Uterus (tissue), 4 donors: ENCODE results near the gene ENPP4. TPM values are rescaled to one million over a fixed set of nuclear protein-coding genes. Genes with fewer than 3 reads are reported as not detected.

Experiments used
- DNase-seq, 2 donors: peaks; one replicate each; pipeline ENCODE4 v3.0.0-alpha.2; 2019 to 2020
- H3K27ac ChIP-seq, 2 donors: fragments of 200-600 bp; sonication (generic); 1 replicate in 1 of 2; 2 replicates in 1 of 2; pipeline ENCODE4 v1.5.1; 2016 to 2018
- H3K27me3 ChIP-seq, 2 donors: fragments of 200-600 bp; sonication (generic); one replicate each; pipeline ENCODE4 v1.5.1; 2018 to 2019; ENCODE audit warnings: control low read depth in 1 of 2
- H3K36me3 ChIP-seq, 2 donors: fragments of 200-600 bp; sonication (generic); one replicate each; pipeline ENCODE4 v1.5.1; 2019; ENCODE audit warnings: control low read depth in 1 of 2
- H3K4me1 ChIP-seq, 2 donors: fragments of 200-600 bp; sonication (generic); one replicate each; pipeline ENCODE4 v1.5.1; 2018 to 2019; ENCODE audit warnings: control low read depth in 1 of 2
- H3K4me3 ChIP-seq, 2 donors: fragments of 200-600 bp; sonication (generic); 1 replicate in 1 of 2; 2 replicates in 1 of 2; pipeline ENCODE4 v1.5.1; 2018 to 2019; ENCODE audit warnings: mild to moderate bottlenecking in 1 of 2
- H3K9me3 ChIP-seq, 2 donors: fragments of 200-600 bp; sonication (generic); one replicate each; pipeline ENCODE4 v1.5.1; 2019; ENCODE audit warnings: control low read depth in 1 of 2
- CTCF ChIP-seq, 4 experiments: fragments of 200-600 bp in 2 of 4; fragments of 450-650 bp in 2 of 4; sonication (generic) in 2 of 4; IDR thresholded peaks; one replicate each; pipeline ENCODE4 v1.5.1; 2016 to 2019; ENCODE audit warnings: antibody characterized with exemption in 4 of 4, mild to moderate bottlenecking in 2 of 4, moderate library complexity in 1 of 4
- POLR2A ChIP-seq, 2 donors: fragments of 450-650 bp; IDR thresholded peaks; one replicate each; pipeline ENCODE4 v1.6.1; 2016; ENCODE audit warnings: antibody characterized with exemption in 2 of 2, mild to moderate bottlenecking in 1 of 2, moderate library complexity in 1 of 2
- intact Hi-C: fragments of 100-400 bp; cut with DNase I; formaldehyde crosslinking; loops from one replicate; pipeline ENCODE4 v1.15.1; 2023; ENCODE audit warnings: low total_unique reads
- total RNA-seq, 4 donors: library from RNA; depleted of rRNA in 3 of 4; stranded (reverse); fragments of >200 nt in 3 of 4; gene quantifications; one replicate each; pipeline versions ENCODE4 v1.1.0 to v1.2.4, GENCODE V29; 2014 to 2023
- donor health status: DM: yes; HTN: yes; CAD: no.

The ENPP4 gene
- total RNA-seq, 4 donors from 2014 or later, result 1.3 to 9.1 (median 7.5) TPM

GRCh38 chr6:46095251-46095650, 34.5 kb upstream of the ENPP4 start:
- Histone ChIP-seq H3K27ac (no peak overlapping the region), H3K36me3 (no peaks in the 10 kb centered on the region), H3K4me1 (no peaks in the 10 kb centered on the region), H3K9me3 (no peaks in the 10 kb centered on the region), H3K27me3 (no peaks in the 10 kb centered on the region), H3K4me3 (no peak overlapping the region)
- DNase-seq, result no peak
- intact Hi-C loops, result no loop called here
- TF ChIP-seq CTCF (IDR thresholded peaks at IDR 0.05) (no peak), POLR2A (IDR thresholded peaks at IDR 0.05) (no peak)

GRCh38 chr6:46097366-46097765, 32.4 kb upstream of the ENPP4 start:
- intact Hi-C loops, result no loop called here
- Histone ChIP-seq H3K27ac (no peak overlapping the region), H3K4me3 (no peak overlapping the region), H3K36me3 (no peaks in the 10 kb centered on the region), H3K4me1 (no peaks in the 10 kb centered on the region), H3K27me3 (no peaks in the 10 kb centered on the region), H3K9me3 (no peaks in the 10 kb centered on the region)
- no peak for DNase-seq
- TF ChIP-seq CTCF (IDR thresholded peaks at IDR 0.05), result no peak
- TF ChIP-seq POLR2A (IDR thresholded peaks at IDR 0.05), result no peak

- no peak overlapping the region for H3K27ac ChIP-seq
- no peaks in the 10 kb centered on the region for H3K4me1 ChIP-seq
- TF ChIP-seq POLR2A (IDR thresholded peaks at IDR 0.05), result no peak
- TF ChIP-seq CTCF (IDR thresholded peaks at IDR 0.05), result no peak
- H3K27me3 ChIP-seq, result no peaks in the 10 kb centered on the region
- intact Hi-C loops, result no loop called here
- no peaks in the 10 kb centered on the region for H3K36me3 ChIP-seq
- no peaks in the 10 kb centered on the region for H3K9me3 ChIP-seq
- DNase-seq, result no peak
- H3K4me3 ChIP-seq, result no peak overlapping the region
These were observed 31.1 kb upstream of the ENPP4 start for GRCh38 chr6:46098678-46099077.

GRCh38 chr6:46099952-46100351, 29.8 kb upstream of the ENPP4 start:
- DNase-seq, result no peak
- no peaks in the 10 kb centered on the region for H3K9me3 ChIP-seq
- TF ChIP-seq CTCF (IDR thresholded peaks at IDR 0.05), result no peak
- no peak for TF ChIP-seq POLR2A (IDR thresholded peaks at IDR 0.05)
- no peaks in the 10 kb centered on the region for H3K36me3 ChIP-seq
- H3K27ac ChIP-seq, result no peak overlapping the region
- H3K27me3 ChIP-seq, result no peaks in the 10 kb centered on the region
- intact Hi-C loops, result no loop called here
- H3K4me3 ChIP-seq, result no peak overlapping the region
- H3K4me1 ChIP-seq, result no peaks in the 10 kb centered on the region

GRCh38 chr6:46102123-46102522, 27.7 kb upstream of the ENPP4 start:
- Histone ChIP-seq H3K4me3 (no peak overlapping the region), H3K27ac (no peak overlapping the region), H3K27me3 (no peaks in the 10 kb centered on the region), H3K36me3 (no peaks in the 10 kb centered on the region), H3K9me3 (no peaks in the 10 kb centered on the region), H3K4me1 (no peaks in the 10 kb centered on the region)
- TF ChIP-seq POLR2A (IDR thresholded peaks at IDR 0.05), result no peak
- TF ChIP-seq CTCF (IDR thresholded peaks at IDR 0.05), result no peak
- no peak for DNase-seq
- intact Hi-C loops, result no loop called here
